Progenitor cell of endocrine pancreas (in vitro differentiated cells): ENCODE results near the gene WIPF1. TPM values are rescaled to one million over a fixed set of nuclear protein-coding genes. Genes with fewer than 3 reads are reported as not detected.

Experiments used
- DNase-seq: peaks from one replicate; pipeline ENCODE4 v3.0.0; 2021; ENCODE audit warnings: low spot score; ENCODE audit not compliant: unreplicated experiment
- H3K27ac Mint-ChIP-seq: 2 replicates; pipeline ENCODE4 v1.8.0; 2021; ENCODE audit warnings: mild to moderate bottlenecking, moderate library complexity, mixed read lengths
- H3K27me3 Mint-ChIP-seq: 2 replicates; pipeline ENCODE4 v1.8.0; 2021; ENCODE audit warnings: mixed read lengths
- H3K36me3 Mint-ChIP-seq: 2 replicates; pipeline ENCODE4 v1.8.0; 2022; ENCODE audit warnings: mixed read lengths; ENCODE audit not compliant: insufficient read depth
- H3K4me1 Mint-ChIP-seq: 2 replicates; pipeline ENCODE4 v1.8.0; 2021; ENCODE audit warnings: low read depth, mixed read lengths
- H3K4me3 Mint-ChIP-seq: 2 replicates; pipeline ENCODE4 v1.8.0; 2021; ENCODE audit warnings: low read depth, mild to moderate bottlenecking, moderate library complexity, mixed read lengths
- H3K9me3 Mint-ChIP-seq: 2 replicates; pipeline ENCODE4 v1.8.0; 2021; ENCODE audit warnings: low read depth, mixed read lengths
- total RNA-seq: library from RNA; stranded (reverse); gene quantifications from 2 replicates; pipeline ENCODE4 v1.2.1, GENCODE V29; 2021
- TF ChIP-seq, protein P1 (sequence below): fragments of 200-600 bp; sonication (generic); IDR thresholded peaks from one replicate; pipeline ENCODE4 v1.5.0; 2021; ENCODE audit warnings: antibody characterized with exemption, mild to moderate bottlenecking; ENCODE audit not compliant: unreplicated experiment

WIPF1 gene
- total RNA-seq, 1 donor from 2014 or later: 12.9 TPM

DNA sequence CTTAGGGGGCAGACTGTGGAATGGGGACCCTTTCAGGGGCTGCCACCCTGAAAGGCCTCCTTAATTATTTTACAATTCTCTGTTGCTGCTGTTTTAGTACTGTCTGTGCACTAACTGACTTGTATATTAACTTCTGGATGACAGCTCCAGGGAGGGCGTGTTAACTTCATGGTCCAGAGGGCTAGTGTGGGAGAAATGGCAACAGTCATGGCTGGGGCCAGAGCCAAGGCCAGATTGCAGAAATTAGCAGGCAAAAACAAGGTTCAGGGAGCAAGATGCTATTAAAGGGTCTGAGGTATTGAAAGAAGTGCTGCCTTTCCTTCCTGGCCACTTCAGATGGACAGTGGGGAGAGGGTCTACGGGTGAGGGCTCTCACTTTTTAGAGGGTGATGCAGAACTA is 9.1 kb downstream of the WIPF1 start:
- TF ChIP-seq, protein P1, sequence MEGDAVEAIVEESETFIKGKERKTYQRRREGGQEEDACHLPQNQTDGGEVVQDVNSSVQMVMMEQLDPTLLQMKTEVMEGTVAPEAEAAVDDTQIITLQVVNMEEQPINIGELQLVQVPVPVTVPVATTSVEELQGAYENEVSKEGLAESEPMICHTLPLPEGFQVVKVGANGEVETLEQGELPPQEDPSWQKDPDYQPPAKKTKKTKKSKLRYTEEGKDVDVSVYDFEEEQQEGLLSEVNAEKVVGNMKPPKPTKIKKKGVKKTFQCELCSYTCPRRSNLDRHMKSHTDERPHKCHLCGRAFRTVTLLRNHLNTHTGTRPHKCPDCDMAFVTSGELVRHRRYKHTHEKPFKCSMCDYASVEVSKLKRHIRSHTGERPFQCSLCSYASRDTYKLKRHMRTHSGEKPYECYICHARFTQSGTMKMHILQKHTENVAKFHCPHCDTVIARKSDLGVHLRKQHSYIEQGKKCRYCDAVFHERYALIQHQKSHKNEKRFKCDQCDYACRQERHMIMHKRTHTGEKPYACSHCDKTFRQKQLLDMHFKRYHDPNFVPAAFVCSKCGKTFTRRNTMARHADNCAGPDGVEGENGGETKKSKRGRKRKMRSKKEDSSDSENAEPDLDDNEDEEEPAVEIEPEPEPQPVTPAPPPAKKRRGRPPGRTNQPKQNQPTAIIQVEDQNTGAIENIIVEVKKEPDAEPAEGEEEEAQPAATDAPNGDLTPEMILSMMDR: no peak
- Mint-ChIP-seq H3K27ac (no peak overlapping the region), H3K4me3 (no peak overlapping the region), H3K27me3 (no peaks in the 10 kb centered on the region), H3K9me3 (no peaks in the 10 kb centered on the region), H3K4me1 (peaks cover 16% of the 10 kb centered on the region), H3K36me3 (no peaks in the 10 kb centered on the region)
- DNase-seq: no peak

DNA sequence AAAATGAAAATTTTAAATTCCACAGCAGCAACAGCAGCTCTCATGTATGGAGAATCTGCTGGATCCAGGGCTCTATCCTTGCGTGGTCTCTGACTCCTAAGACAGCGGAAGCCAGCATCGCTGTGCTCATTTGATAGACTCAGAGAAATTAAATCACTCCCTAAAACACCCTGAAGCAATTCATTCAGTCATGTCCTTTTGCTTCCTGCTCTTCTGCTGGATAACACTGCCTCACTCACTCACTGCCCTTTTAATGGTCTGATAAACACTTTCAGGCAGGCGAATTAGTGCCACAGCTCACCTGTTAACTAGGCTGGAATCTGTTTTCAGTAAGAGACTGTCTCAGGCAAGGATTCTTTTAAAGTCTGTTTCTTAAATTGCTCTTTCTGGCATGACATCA is 10.0 kb downstream of the WIPF1 start:
- H3K4me3 Mint-ChIP-seq: no peak overlapping the region
- peaks cover 16% of the 10 kb centered on the region for H3K4me1 Mint-ChIP-seq

DNA sequence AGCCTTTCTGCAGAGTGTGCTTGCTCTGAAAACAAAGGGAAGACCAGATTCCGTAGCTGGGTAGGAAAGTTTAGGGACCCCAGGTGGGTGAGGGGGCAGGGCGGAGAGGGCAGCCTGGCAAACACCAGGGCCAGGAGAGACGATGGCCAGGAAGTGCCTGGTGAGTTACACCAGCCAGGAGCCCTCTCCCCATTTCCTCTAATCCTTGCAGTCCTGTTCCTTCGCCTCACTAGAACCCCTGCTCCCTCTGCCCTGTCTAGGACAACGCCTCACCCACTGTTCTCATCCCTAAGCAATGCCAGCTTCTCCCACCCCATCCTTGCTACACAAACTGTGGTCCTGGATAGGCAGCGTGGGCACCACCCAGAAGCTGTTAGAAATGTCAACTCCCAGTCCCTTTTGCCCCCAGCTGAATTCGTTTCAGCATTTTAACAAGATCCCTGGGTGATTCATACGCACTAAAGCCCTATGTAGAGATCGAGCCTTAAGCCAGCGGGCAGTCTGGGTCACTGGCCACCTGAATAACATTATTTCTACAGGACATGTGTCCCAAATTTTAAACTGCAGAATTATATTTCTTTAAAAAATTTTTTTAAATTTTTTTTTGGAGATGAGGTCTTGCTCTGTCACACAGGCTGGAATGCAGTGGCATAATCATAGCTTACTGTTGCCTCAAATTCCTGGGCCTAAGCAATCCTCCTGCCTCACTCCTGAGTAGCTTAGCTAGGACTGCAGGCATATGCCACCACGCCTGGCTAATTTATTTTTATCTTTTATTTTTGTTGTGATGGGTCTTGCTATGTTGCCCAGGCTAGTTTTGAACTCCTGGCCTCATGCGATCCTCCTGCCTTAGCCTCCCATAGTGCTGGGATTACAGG is 10.9 kb downstream of the WIPF1 start:
- TF ChIP-seq, protein P1: no peak
- H3K27ac Mint-ChIP-seq: no peak overlapping the region
- no peak overlapping the region for H3K4me3 Mint-ChIP-seq

More for the DNA sequence above, 10.0 kb downstream of the WIPF1 start:
- Mint-ChIP-seq H3K36me3 (no peaks in the 10 kb centered on the region), H3K27ac (no peak overlapping the region), H3K9me3 (no peaks in the 10 kb centered on the region), H3K27me3 (no peaks in the 10 kb centered on the region)
- no peak for DNase-seq
- TF ChIP-seq, protein P1: no peak

DNA sequence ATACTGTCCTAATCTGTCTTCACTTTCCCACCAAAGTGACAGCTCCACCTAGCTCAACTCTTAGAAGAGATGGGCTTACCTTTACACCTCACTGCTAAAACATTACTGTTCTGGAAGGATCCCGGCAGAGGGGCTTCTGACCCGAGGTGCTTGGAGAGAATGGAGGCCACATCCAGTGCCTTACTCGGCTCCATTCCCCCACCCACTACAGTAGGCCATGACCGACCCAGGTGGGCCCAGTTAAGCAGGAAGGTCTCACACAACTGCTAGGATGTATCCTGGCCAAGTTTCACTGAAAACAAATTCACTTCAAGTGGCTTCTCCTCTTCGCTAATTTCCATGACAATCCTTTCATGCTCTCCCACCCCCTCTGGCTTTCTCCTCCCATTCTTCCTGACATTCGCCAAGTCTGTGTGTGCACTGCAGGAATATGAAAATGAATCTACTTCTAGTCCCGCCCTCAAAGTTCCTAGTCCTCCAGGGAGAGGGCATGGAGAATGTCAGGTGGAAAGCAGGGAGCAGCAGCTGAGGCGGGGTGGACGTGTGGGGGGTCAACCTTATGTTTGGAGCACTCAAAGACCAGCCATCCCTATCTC is 11.8 kb downstream of the WIPF1 start:
- no peak overlapping the region for H3K27ac Mint-ChIP-seq
- DNase-seq: no peak
- H3K9me3 Mint-ChIP-seq: no peaks in the 10 kb centered on the region
- no peaks in the 10 kb centered on the region for H3K36me3 Mint-ChIP-seq
- H3K4me3 Mint-ChIP-seq: no peak overlapping the region
- H3K27me3 Mint-ChIP-seq: no peaks in the 10 kb centered on the region
- TF ChIP-seq, protein P1: no peak
- peaks cover 14% of the 10 kb centered on the region for H3K4me1 Mint-ChIP-seq

More for the DNA sequence above, 10.9 kb downstream of the WIPF1 start:
- no peak for DNase-seq
- Mint-ChIP-seq H3K4me1 (peaks cover 16% of the 10 kb centered on the region), H3K27me3 (no peaks in the 10 kb centered on the region), H3K36me3 (no peaks in the 10 kb centered on the region), H3K9me3 (no peaks in the 10 kb centered on the region)

DNA sequence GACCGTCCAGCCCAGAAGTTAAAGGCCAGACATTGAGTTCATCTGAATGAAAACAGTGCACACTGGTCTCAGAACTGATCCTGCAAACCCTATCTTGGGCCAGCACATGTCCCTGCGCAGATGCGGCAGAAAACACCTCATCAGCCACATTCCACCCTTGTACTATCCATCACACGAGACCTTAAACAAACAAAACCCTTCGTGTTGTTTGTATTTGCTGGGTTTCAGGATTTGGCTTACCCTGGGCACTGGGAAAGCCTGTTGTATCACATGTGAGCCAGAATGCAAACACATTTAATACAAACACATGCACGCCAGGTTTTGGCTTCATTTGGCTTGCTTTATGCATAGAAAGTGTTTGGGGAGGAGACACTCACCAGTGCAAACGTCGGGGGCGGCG is 12.5 kb downstream of the WIPF1 start:
- H3K27ac Mint-ChIP-seq: no peak overlapping the region
- no peak overlapping the region for H3K4me3 Mint-ChIP-seq
- H3K4me1 Mint-ChIP-seq: peaks cover 14% of the 10 kb centered on the region
- TF ChIP-seq, protein P1: no peak
- H3K27me3 Mint-ChIP-seq: no peaks in the 10 kb centered on the region
- H3K36me3 Mint-ChIP-seq: peaks cover 2% of the 10 kb centered on the region
- DNase-seq: no peak
- H3K9me3 Mint-ChIP-seq: no peaks in the 10 kb centered on the region
